T-helper 1 cell treated with Interleukin-12 subunit alpha and Interleukin-12 subunit beta and Interleukin-4 antibody, amounts not matched to agents 30 μg/mL and 1 μg/mL, for 36 hours (primary cell): ENCODE measurements around the gene TMEM209.

Experiments used
- H3K27ac Mint-ChIP-seq: one replicate; pipeline ENCODE4 v1.8.0; 2021; ENCODE audit warnings: mild to moderate bottlenecking, mixed read lengths
- H3K27me3 Mint-ChIP-seq: one replicate; pipeline ENCODE4 v1.8.0; 2021; ENCODE audit warnings: low read depth, mixed read lengths
- H3K36me3 Mint-ChIP-seq: one replicate; pipeline ENCODE4 v1.8.0; 2021; ENCODE audit warnings: low read depth, mixed read lengths
- H3K4me1 Mint-ChIP-seq: one replicate; pipeline ENCODE4 v1.8.0; 2021; ENCODE audit warnings: low read depth, mixed read lengths
- H3K4me3 Mint-ChIP-seq: one replicate; pipeline ENCODE4 v1.8.0; 2021; ENCODE audit warnings: mild to moderate bottlenecking, moderate library complexity, mixed read lengths
- H3K9me3 Mint-ChIP-seq: one replicate; pipeline ENCODE4 v1.8.0; 2021; ENCODE audit warnings: mixed read lengths

The TMEM209 gene

DNA sequence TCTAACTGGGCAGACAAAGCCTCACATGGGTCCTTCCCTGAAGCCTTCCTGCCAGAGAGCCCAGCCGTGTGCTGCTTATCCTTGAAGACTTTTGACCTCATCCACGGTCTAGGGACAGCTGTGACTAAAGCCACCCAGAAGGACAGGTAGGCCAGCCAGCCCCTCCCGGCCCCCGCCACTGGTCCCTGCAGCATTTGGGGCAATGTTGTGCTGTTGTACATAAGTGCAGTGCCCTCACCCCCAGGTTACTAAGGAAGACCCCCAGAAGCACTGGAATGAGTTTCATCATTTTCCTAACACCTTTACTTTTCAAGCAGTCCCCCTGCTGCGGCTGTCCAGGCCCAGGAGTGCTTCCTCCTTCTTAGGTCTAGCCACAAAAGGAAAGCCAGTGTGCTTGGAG lies 43.0 kb downstream of the TMEM209 start:
- Mint-ChIP-seq H3K4me1 (no peaks in the 10 kb centered on the region), H3K27me3 (no peaks in the 10 kb centered on the region), H3K4me3 (no peak overlapping the region), H3K27ac (no peak overlapping the region), H3K9me3 (no peaks in the 10 kb centered on the region), H3K36me3 (peaks cover 48% of the 10 kb centered on the region)

GRCh38 chr7:130160455-130160854 lies 44.8 kb downstream of the TMEM209 start:
- Mint-ChIP-seq H3K36me3 (peaks cover 41% of the 10 kb centered on the region), H3K27me3 (no peaks in the 10 kb centered on the region), H3K4me1 (no peaks in the 10 kb centered on the region), H3K4me3 (no peak overlapping the region), H3K9me3 (no peaks in the 10 kb centered on the region), H3K27ac (no peak overlapping the region)

DNA sequence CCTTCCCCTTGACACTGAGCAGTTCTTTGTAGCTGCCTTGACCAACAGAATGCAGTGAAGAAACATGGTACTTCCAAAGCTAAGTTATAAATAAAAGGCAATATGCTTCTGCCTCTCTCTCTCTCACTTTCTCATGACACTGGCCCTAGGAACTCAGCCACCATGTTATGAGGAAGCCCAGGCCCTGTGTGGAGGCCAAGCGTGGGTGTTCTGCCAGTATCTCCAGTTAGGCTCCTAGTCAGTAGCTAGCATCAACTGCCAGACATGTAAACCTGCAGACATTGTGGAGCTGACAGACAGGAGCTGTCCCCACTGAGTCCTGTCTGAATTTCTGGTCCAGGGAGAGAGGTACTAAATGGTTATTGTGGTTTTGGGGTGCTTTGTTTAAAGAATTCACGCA lies 45.2 kb downstream of the TMEM209 start:
- no peaks in the 10 kb centered on the region for H3K27me3 Mint-ChIP-seq
- H3K4me3 Mint-ChIP-seq, result no peak overlapping the region
- H3K4me1 Mint-ChIP-seq, result no peaks in the 10 kb centered on the region
- H3K36me3 Mint-ChIP-seq, result peaks cover 38% of the 10 kb centered on the region
- no peaks in the 10 kb centered on the region for H3K9me3 Mint-ChIP-seq
- H3K27ac Mint-ChIP-seq, result no peak overlapping the region

- Mint-ChIP-seq H3K9me3 (no peaks in the 10 kb centered on the region), H3K27ac (no peak overlapping the region), H3K4me1 (no peaks in the 10 kb centered on the region), H3K4me3 (no peak overlapping the region), H3K36me3 (peaks cover 25% of the 10 kb centered on the region), H3K27me3 (no peaks in the 10 kb centered on the region)
Measured at GRCh38 chr7:130157700-130158099, 47.5 kb downstream of the TMEM209 start.

DNA sequence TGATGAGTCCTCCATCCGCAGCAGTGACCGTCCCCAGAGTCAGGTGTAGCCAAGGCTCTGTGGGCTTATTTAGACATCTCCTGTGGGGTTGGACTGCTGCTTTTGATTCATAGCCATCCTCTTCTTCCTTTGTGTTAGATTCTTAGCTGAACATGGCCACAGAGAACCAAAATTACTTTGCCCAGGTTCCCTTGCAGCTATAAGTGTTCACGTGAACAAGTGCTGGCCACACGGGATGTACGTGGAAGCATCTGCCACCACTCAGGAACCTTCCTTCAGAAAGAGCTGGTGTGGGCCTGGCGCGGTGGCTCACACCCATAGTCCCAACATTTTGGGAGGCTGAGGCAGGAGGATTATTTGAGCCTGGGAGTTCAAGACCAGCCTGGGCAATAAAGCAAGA lies 49.1 kb downstream of the TMEM209 start:
- no peak overlapping the region for H3K27ac Mint-ChIP-seq

GRCh38 chr7:130154501-130155317 lies 50.5 kb downstream of the TMEM209 start:
- H3K36me3 Mint-ChIP-seq, result peaks cover 11% of the 10 kb centered on the region
- no peak overlapping the region for H3K27ac Mint-ChIP-seq
- no peaks in the 10 kb centered on the region for H3K27me3 Mint-ChIP-seq

More for the DNA sequence above, 49.1 kb downstream of the TMEM209 start:
- Mint-ChIP-seq H3K36me3 (peaks cover 18% of the 10 kb centered on the region), H3K4me3 (no peak overlapping the region), H3K9me3 (no peaks in the 10 kb centered on the region), H3K27me3 (no peaks in the 10 kb centered on the region), H3K4me1 (no peaks in the 10 kb centered on the region)

GRCh38 chr7:130154131-130154500 lies 51.1 kb downstream of the TMEM209 start:
- Mint-ChIP-seq H3K4me1 (no peaks in the 10 kb centered on the region), H3K27me3 (peaks cover 4% of the 10 kb centered on the region)

More at GRCh38 chr7:130154501-130155317, 50.5 kb downstream of the TMEM209 start:
- H3K9me3 Mint-ChIP-seq, result no peaks in the 10 kb centered on the region
- H3K4me1 Mint-ChIP-seq, result no peaks in the 10 kb centered on the region
- no peak overlapping the region for H3K4me3 Mint-ChIP-seq

GRCh38 chr7:130153211-130153908 lies 51.8 kb downstream of the TMEM209 start:
- peaks cover 8% of the 10 kb centered on the region for H3K36me3 Mint-ChIP-seq

More at GRCh38 chr7:130154131-130154500, 51.1 kb downstream of the TMEM209 start:
- Mint-ChIP-seq H3K27ac (no peak overlapping the region), H3K4me3 (no peak overlapping the region), H3K36me3 (peaks cover 11% of the 10 kb centered on the region), H3K9me3 (no peaks in the 10 kb centered on the region)

GRCh38 chr7:130152493-130153210 lies 52.6 kb downstream of the TMEM209 start:
- peaks cover 4% of the 10 kb centered on the region for H3K27me3 Mint-ChIP-seq

More at GRCh38 chr7:130153211-130153908, 51.8 kb downstream of the TMEM209 start:
- Mint-ChIP-seq H3K27ac (no peak overlapping the region), H3K4me1 (no peaks in the 10 kb centered on the region), H3K4me3 (no peak overlapping the region), H3K9me3 (no peaks in the 10 kb centered on the region), H3K27me3 (peaks cover 4% of the 10 kb centered on the region)

DNA sequence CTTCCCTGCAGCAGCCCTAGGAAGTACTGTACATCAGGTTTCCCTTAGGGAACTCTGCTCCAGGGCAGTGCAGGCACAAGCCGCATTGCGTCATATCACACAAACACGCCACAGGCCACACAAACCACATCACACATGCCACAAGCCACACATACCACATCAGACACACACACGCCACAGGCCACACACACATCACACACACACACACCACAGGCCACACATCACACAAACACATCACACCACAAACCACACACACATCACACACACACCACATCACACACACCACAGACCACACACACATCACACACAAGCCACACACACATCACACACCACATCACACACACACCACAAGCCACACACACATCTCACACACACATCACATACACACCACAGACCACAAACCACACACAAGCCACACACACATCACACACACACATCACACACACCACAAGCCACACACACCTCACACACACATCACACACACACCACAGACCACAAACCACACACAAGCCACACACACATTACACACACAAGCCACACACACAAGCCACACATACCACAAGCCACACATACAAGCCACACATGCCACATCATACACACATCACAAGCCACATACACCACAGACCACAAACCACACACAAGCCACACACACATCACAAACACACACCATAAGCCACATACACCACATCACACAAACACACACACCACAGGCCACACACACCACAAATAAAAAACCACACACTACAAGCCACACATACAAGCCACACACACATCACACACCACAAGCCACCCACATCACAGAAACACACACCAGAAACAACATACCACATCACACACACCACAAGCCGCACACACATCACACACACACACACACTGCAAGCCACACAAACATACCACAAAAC lies 53.4 kb downstream of the TMEM209 start:
- Mint-ChIP-seq H3K27ac (no peak overlapping the region), H3K36me3 (no peaks in the 10 kb centered on the region), H3K27me3 (peaks cover 4% of the 10 kb centered on the region), H3K4me1 (no peaks in the 10 kb centered on the region), H3K4me3 (no peak overlapping the region), H3K9me3 (no peaks in the 10 kb centered on the region)

More at GRCh38 chr7:130152493-130153210, 52.6 kb downstream of the TMEM209 start:
- no peaks in the 10 kb centered on the region for H3K9me3 Mint-ChIP-seq
- no peak overlapping the region for H3K27ac Mint-ChIP-seq
- H3K36me3 Mint-ChIP-seq, result peaks cover 3% of the 10 kb centered on the region
- no peak overlapping the region for H3K4me3 Mint-ChIP-seq
- no peaks in the 10 kb centered on the region for H3K4me1 Mint-ChIP-seq

DNA sequence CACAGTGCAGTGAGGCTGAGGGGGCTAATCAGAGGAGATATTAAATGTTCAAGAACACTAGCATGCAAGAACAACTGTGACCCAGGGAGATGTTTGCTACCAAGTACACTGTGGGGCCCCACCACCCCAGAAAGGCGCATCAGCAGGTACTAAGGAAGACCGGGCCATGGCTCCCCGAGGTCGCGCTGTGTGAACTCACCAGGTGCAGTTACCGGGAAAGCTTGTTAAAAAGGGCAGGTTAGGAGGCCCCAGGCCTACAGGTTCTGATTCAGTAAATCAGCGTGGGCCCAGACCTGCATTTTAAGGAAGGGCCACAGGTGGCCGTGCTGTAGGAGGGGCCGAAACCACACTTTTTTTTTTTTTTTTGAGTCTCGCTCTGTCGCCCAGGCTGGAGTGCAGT lies 54.6 kb downstream of the TMEM209 start:
- Mint-ChIP-seq H3K27me3 (peaks cover 4% of the 10 kb centered on the region), H3K4me3 (no peak overlapping the region), H3K27ac (peak overlapping the region; percentile 55), H3K9me3 (no peaks in the 10 kb centered on the region), H3K4me1 (no peaks in the 10 kb centered on the region), H3K36me3 (no peaks in the 10 kb centered on the region)

DNA sequence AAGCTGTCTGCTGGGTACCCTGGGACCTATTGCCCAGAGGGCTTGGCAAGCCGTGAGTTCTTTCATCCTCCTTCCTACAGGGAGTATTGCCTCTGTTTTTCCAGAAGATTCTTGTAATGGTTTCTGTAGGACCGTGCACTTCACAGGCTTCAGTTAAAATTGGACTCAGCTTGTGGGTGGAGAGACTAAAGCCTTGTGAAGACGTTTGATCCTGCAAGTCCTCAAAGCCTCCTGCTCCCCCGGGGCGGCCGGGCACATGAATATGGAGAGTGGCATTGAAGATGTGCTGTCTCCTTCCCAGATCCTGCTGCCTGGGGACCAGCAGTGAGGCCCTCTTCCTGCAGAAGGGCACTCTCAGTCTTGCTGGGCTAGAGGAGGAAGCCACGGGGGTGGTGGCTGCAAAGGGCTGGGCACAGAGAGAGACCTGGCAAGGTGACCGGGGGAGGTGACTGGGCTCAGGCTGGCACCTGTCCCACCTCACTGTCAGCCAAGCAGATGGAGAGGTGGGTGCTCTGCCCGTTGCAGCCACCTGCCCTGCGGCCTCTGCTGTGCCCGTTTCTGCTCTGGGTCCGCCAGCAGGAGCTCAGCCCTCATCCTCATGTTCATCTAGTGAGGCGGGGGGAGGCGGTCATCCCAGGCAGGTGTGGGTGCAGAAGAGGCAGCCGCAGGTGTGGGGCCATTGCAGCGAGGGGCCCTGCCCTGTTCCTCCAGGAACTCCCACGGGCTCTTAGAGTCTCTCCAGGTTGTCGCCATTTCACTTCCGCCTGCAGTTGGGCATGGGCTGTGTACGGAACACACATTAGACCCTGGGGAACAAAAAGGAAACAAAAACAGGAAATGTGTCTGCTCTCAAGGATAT lies 55.7 kb downstream of the TMEM209 start:
- H3K4me3 Mint-ChIP-seq, result no peak overlapping the region
- H3K9me3 Mint-ChIP-seq, result no peaks in the 10 kb centered on the region
- peaks cover 4% of the 10 kb centered on the region for H3K27me3 Mint-ChIP-seq
- no peak overlapping the region for H3K27ac Mint-ChIP-seq
- H3K4me1 Mint-ChIP-seq, result no peaks in the 10 kb centered on the region
- H3K36me3 Mint-ChIP-seq, result no peaks in the 10 kb centered on the region

GRCh38 chr7:130148561-130148960 lies 56.6 kb downstream of the TMEM209 start:
- H3K9me3 Mint-ChIP-seq, result no peaks in the 10 kb centered on the region
- no peak overlapping the region for H3K27ac Mint-ChIP-seq
- no peaks in the 10 kb centered on the region for H3K36me3 Mint-ChIP-seq
- peaks cover 4% of the 10 kb centered on the region for H3K27me3 Mint-ChIP-seq
- H3K4me1 Mint-ChIP-seq, result no peaks in the 10 kb centered on the region
- no peak overlapping the region for H3K4me3 Mint-ChIP-seq
